ENCODE results near the gene RBM20. TPM values are rescaled to one million over a fixed set of nuclear protein-coding genes. Genes with fewer than 3 reads are reported as not detected.

The RBM20 gene
- total and polyA plus RNA-seq, 2 of the 4 experiments (the other 2 are of a cell fraction) = under 0.01 to 0.15 TPM

DNA sequence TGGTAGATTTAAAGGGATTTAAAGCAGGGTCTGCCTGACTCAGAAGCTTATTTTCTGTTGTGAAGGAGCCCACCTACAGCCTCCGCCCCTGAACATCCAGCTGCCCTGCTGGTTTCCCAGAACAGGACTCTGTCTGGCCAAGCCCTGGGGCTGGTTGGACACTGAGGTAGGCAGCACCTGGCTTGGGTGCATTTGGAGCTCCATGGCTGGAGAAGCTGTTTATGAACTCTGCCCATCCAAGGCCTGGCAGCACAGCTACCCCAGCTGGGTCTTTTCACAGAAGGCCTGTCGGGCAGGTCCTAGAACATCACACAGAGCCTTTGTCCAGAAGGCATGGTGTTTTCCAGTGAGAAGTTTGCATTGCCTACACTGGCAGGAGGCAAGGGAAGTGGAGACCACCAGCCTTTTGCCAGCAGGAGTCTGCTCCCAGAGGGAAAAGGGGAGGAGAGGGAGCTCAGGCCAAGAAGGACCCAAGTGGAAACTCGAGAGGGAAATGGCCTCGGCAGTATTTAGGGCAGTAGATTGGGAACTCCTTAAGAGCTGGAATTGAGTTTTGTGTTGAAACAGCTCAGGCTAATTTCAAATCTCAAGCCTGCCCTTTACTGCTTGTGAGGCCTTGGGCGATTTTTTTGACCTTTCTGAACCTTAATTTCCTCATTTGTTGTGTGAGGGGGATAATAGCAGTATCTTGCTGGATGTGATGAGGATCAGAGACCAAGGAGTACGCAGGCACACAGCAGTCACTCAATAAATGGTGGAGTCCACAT lies 215.3 kb downstream of the RBM20 start:
- ATAC-seq (ENCODE audit: low read depth) = no peak; the same call in 1 of the 2 replicates
- in situ Hi-C loops (cut with MboI; ENCODE audit: low sequenced_read_pairs) = no loop called here

More for the DNA sequence above, 215.3 kb downstream of the RBM20 start:
- Histone ChIP-seq H2BK120ac (ENCODE audit: low read depth, low read length) (no peak overlapping the region), H3K36me3 (ENCODE audit: control insufficient read depth, insufficient read depth, low read length) (no peaks in the 10 kb centered on the region), H3K4me3 (ENCODE audit: insufficient read depth, low read depth, low read length) (no peak overlapping the region), H4K20me1 (ENCODE audit: insufficient read depth, low read length) (no peaks in the 10 kb centered on the region), H4K8ac (ENCODE audit: low read depth in 2 of 2, low read length in 2 of 2) (0 out of 4 replicates have a peak overlapping the region, but pooled peaks of 1 of the 2 experiments have one; percentile 13), H3K9me1 (ENCODE audit: insufficient read depth, low read length) (no peaks in the 10 kb centered on the region; the same call in 1 of the 2 replicates), H2BK15ac (ENCODE audit: low read depth, low read length) (no peak overlapping the region), H2AK5ac (ENCODE audit: low read depth, low read length) (peak overlapping the region; percentile 56; the same call in 1 of the 2 replicates), H3K18ac (ENCODE audit: low read depth, low read length) (peak overlapping the region; percentile 91), H3K9ac (ENCODE audit: low read depth, low read length) (no peak overlapping the region), H3K9me3 (ENCODE audit: control insufficient read depth, insufficient read depth, low read length) (no peaks in the 10 kb centered on the region), H2BK20ac (ENCODE audit: low read depth, low read length) (no peak overlapping the region), H3K79me1 (ENCODE audit: low read depth in 1 of 2, low read length in 2 of 2) (no peaks in the 10 kb centered on the region), H4K91ac (ENCODE audit: insufficient read depth, low read depth, low read length) (no peak overlapping the region), H4K5ac (ENCODE audit: low read depth, low read length) (peak overlapping the region; percentile 86), H3K4me1 (ENCODE audit: control insufficient read depth, insufficient read depth, low read length) (peaks cover 19% of the 10 kb centered on the region), H3K4me2 (ENCODE audit: low read depth, low read length) (peak overlapping the region; percentile 61), H2AFZ (replicated peaks; ENCODE audit: low read length, poor library complexity) (no peak overlapping the region), H3K56ac (ENCODE audit: extremely low read depth, insufficient read depth, low read length) (no peak overlapping the region), H2BK5ac (ENCODE audit: low read depth, low read length, poor library complexity, severe bottlenecking) (no peak overlapping the region), H3K14ac (replicated peaks; ENCODE audit: low read depth, low read length) (no peak overlapping the region), H2AK9ac (replicated peaks; ENCODE audit: low read depth, low read length, poor library complexity) (peak overlapping the region; percentile 22), H3K23ac (ENCODE audit: low read depth, low read length) (no peak overlapping the region), H3K27ac (ENCODE audit: insufficient read depth, low read length) (peak overlapping the region; percentile 71; the same call in 1 of the 2 replicates), H3K27me3 (ENCODE audit: control insufficient read depth, insufficient read depth, low read length) (no peaks in the 10 kb centered on the region), H3K4ac (ENCODE audit: low read depth, low read length) (no peak overlapping the region)
- BruUV-seq (replicated peaks) = no TSS peak
- TF ChIP-seq MXI1 (IDR thresholded peaks at IDR 0.05; ENCODE audit: borderline replicate concordance, low read depth, low read length) (no peak), SMC3 (IDR thresholded peaks at IDR 0.05; ENCODE audit: low read depth, low read length) (no peak), MAFK (IDR thresholded peaks at IDR 0.05; ENCODE audit: low read depth, low read length) (no peak), CHD1 (IDR thresholded peaks at IDR 0.05; ENCODE audit: low read depth, low read length) (no peak)
- no peak for DNase-seq
- CTCF ChIA-PET = no interaction called here
- dilution Hi-C loops (cut with HindIII; ENCODE audit: low sequenced_read_pairs, unreplicated experiment) = no loop called here
- 100% methylated on average over 1 of the region's 6 CpGs; no CpG with 5 or more reads in 1 of the 2 experiments for WGBS, 2 experiments (ENCODE audit: extremely low coverage in 2 of 2, insufficient read length in 1 of 2)
- POLR2A ChIA-PET (ENCODE audit: unreplicated experiment) = no interaction called here
- intact Hi-C loops (cut with micrococcal nuclease) = no loop called here
